Progenitor cell of endocrine pancreas (in vitro differentiated cells): ENCODE results near the gene PCDHGC3. TPM values are rescaled to one million over a fixed set of nuclear protein-coding genes. Genes with fewer than 3 reads are reported as not detected.
"Not testable (repeated sequence)": the region's sequence is repeated elsewhere in the genome, so short reads cannot be mapped to it uniquely, and the experiment has no call there.

ENCODE experiments used
- DNase-seq: peaks from one replicate; pipeline ENCODE4 v3.0.0; 2021; ENCODE audit warnings: low spot score; ENCODE audit not compliant: unreplicated experiment
- H3K27ac Mint-ChIP-seq: 2 replicates; pipeline ENCODE4 v1.8.0; 2021; ENCODE audit warnings: mild to moderate bottlenecking, moderate library complexity, mixed read lengths
- H3K27me3 Mint-ChIP-seq: 2 replicates; pipeline ENCODE4 v1.8.0; 2021; ENCODE audit warnings: mixed read lengths
- H3K36me3 Mint-ChIP-seq: 2 replicates; pipeline ENCODE4 v1.8.0; 2022; ENCODE audit warnings: mixed read lengths; ENCODE audit not compliant: insufficient read depth
- H3K4me1 Mint-ChIP-seq: 2 replicates; pipeline ENCODE4 v1.8.0; 2021; ENCODE audit warnings: low read depth, mixed read lengths
- H3K4me3 Mint-ChIP-seq: 2 replicates; pipeline ENCODE4 v1.8.0; 2021; ENCODE audit warnings: low read depth, mild to moderate bottlenecking, moderate library complexity, mixed read lengths
- H3K9me3 Mint-ChIP-seq: 2 replicates; pipeline ENCODE4 v1.8.0; 2021; ENCODE audit warnings: low read depth, mixed read lengths
- CTCF ChIP-seq: fragments of 200-600 bp; sonication (generic); IDR thresholded peaks from one replicate; pipeline ENCODE4 v1.5.0; 2021; ENCODE audit warnings: antibody characterized with exemption, mild to moderate bottlenecking; ENCODE audit not compliant: unreplicated experiment
- long read RNA-seq: library from polyadenylated mRNA; unstranded; transcript quantifications from one replicate; pipeline ENCODE4 v2.0.0, GENCODE V29; 2020
- total RNA-seq: library from RNA; stranded (reverse); gene quantifications from 2 replicates; pipeline ENCODE4 v1.2.1, GENCODE V29; 2021

PCDHGC3 gene
- 25.8 and 29.7 TPM in 2 replicates for total RNA-seq
- long read RNA-seq, partial matches to known transcripts, result 1 of 4 reads
- long read RNA-seq, other reads (novel, unspliced or antisense), result 0 of 4 reads

DNA sequence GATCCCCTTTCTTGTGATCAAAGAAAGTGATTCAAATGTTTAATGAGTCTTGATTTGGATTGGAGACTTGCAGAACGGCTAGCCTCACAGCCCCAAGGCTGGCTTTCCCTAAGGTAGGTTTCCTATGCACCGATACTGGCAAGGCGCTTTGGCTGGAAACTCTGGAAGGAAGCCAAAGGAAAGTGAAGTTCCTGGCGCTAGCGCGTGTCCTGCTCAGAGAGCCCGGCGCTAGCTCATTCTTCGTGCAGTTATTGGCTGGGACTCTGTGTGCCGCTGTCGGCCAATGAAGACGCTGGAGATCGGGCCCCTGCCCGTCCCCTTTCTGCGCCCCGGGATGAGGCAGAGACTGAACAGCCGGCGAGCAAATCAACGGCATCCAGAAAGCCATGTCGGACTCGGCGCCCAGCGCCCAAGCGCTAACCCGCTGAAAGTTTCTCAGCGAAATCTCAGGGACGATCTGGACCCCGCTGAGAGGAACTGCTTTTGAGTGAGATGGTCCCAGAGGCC, at the start of gene PCDHGC3:
TSS of gene PCDHGC3 (plus strand) at position 342 of the 507 bp plus-strand sequence. CDS start at position 493, 151 bp downstream.
- peak within 1 kb of the TSS; percentile 92 for H3K4me3 Mint-ChIP-seq
- peaks cover 35% of the 10 kb centered on the region for H3K27me3 Mint-ChIP-seq
- peaks cover 8% of the 10 kb centered on the region for H3K36me3 Mint-ChIP-seq
- peaks cover 6% of the 10 kb centered on the region for H3K9me3 Mint-ChIP-seq
- H3K4me1 Mint-ChIP-seq, result peaks cover 7% of the 10 kb centered on the region
- TF ChIP-seq CTCF, result no peak
- H3K27ac Mint-ChIP-seq, result peak within 1 kb of the TSS; percentile 95
- peak; percentile 65 for DNase-seq

DNA sequence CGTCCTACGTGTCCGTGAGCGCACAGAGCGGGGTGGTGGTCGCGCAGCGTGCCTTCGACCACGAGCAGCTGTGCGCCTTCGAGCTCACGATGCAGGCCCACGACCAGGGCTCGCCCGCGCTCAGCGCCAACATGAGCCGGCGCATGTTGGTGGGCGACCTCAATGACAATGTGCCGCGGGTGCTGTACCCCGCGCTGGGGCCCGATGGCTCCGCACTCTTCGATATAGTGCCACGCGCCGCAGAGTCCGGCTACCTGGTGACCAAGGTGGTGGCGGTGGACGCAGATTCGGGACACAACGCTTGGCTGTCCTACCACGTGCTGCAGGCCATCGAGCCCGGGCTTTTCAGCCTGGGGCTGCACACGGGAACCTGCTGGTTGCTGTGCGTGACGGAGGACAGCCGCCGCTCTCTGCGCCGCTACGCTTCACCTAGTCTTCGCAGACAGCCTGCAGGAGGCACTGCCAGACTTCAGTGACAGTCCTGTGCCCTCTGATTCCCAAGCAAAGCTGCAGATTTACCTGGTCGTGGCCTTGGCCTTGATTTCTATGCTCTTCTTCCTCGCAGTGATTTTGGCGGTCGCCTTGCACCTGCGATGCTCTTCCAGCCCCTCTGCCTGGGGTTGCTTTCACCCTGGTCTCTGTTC, 47.9 kb upstream of the PCDHGC3 start:
- H3K27ac Mint-ChIP-seq, result peak overlapping the region; percentile 79
- no peak overlapping the region for H3K4me3 Mint-ChIP-seq
- no peak for TF ChIP-seq CTCF
- H3K9me3 Mint-ChIP-seq, result peaks cover 55% of the 10 kb centered on the region
- no peaks in the 10 kb centered on the region for H3K4me1 Mint-ChIP-seq
- no peaks in the 10 kb centered on the region for H3K27me3 Mint-ChIP-seq
- peaks cover 65% of the 10 kb centered on the region for H3K36me3 Mint-ChIP-seq
- DNase-seq, result no peak

- H3K9me3 Mint-ChIP-seq, result peaks cover 54% of the 10 kb centered on the region
- no peak for DNase-seq
- no peaks in the 10 kb centered on the region for H3K4me1 Mint-ChIP-seq
- TF ChIP-seq CTCF, result no peak
- H3K27me3 Mint-ChIP-seq, result no peaks in the 10 kb centered on the region
- H3K4me3 Mint-ChIP-seq, result no peak within 1 kb of the TSS
- H3K27ac Mint-ChIP-seq, result peak within 1 kb of the TSS; percentile 93
- H3K36me3 Mint-ChIP-seq, result peaks cover 63% of the 10 kb centered on the region
These were observed 45.2 kb upstream of the PCDHGC3 start, which contains the start of gene PCDHGA12 for GRCh38 chr5:141430332-141431113. PCDHGA12 (plus strand) TSS chr5:141430507; CDS start chr5:141430760, 253 bp downstream.

GRCh38 chr5:141431286-141431685, 44.5 kb upstream of the PCDHGC3 start:
- no peak for TF ChIP-seq CTCF
- Mint-ChIP-seq H3K27ac (peak overlapping the region; percentile 77), H3K9me3 (peaks cover 51% of the 10 kb centered on the region), H3K4me1 (no peaks in the 10 kb centered on the region), H3K4me3 (no peak overlapping the region), H3K27me3 (no peaks in the 10 kb centered on the region), H3K36me3 (peaks cover 59% of the 10 kb centered on the region)
- DNase-seq, result no peak

- peaks cover 53% of the 10 kb centered on the region for H3K36me3 Mint-ChIP-seq
- H3K27me3 Mint-ChIP-seq, result not testable (repeated sequence)
- peaks cover 51% of the 10 kb centered on the region for H3K9me3 Mint-ChIP-seq
These were observed 43.5 kb upstream of the PCDHGC3 start for GRCh38 chr5:141432308-141432707.

GRCh38 chr5:141432726-141433125, 43.0 kb upstream of the PCDHGC3 start:
- not testable (repeated sequence) for H3K4me1 Mint-ChIP-seq, H3K27ac Mint-ChIP-seq, H3K27me3 Mint-ChIP-seq, DNase-seq, H3K4me3 Mint-ChIP-seq
- H3K9me3 Mint-ChIP-seq, result peaks cover 51% of the 10 kb centered on the region
- peaks cover 52% of the 10 kb centered on the region for H3K36me3 Mint-ChIP-seq

More at GRCh38 chr5:141432308-141432707, 43.5 kb upstream of the PCDHGC3 start:
- H3K4me3 Mint-ChIP-seq, DNase-seq, H3K4me1 Mint-ChIP-seq: not testable (repeated sequence)
- peak overlapping the region; percentile 77 for H3K27ac Mint-ChIP-seq
